GM21390 (cell line): ENCODE data around the gene CLIP4.

Experiments used
- ATAC-seq: cut with Tn5 transposase; IDR thresholded peaks from one replicate; pipeline ENCODE4 v1.9.1; 2021; ENCODE audit not compliant: unreplicated experiment

Gene CLIP4

DNA sequence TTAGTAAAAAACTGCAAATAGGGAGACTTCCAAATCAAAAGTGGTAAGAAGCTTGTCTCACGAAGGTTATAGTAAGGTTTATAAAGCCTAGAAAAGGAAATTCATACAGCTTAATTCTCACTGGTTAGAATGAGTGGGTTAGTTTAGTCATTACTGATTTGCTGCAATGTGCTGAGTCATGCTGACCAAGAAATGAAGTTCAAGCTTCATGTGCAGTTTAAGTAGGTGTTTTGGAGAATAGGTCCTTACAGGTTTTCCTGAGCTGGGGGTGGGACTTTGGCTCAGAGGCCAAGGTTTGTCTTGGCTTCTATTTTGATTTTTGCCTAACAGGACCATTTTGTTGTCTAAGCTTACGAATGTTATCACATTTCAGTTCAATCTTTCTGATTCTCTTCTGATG, 15.1 kb downstream of the CLIP4 start:
- ATAC-seq, result peak; percentile 81

DNA sequence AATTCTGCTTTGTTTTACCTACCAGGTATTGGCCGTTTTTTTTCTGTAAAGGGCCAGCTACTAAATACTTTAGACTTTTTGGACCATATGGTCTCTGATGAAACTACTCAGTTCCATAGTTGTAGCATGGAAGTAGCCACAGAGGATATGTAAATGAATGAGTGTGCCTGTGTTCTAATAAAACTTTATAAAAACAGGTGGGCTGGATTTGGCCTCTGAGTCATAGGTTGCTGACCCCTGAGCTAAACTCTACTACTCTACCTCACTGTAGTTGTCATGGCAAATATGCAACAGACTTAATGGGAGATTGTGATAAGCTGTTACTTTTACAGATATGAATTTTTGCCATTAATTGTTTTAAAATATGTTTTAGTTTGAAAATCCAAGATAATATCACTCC, 19.7 kb downstream of the CLIP4 start:
- ATAC-seq, result no peak

DNA sequence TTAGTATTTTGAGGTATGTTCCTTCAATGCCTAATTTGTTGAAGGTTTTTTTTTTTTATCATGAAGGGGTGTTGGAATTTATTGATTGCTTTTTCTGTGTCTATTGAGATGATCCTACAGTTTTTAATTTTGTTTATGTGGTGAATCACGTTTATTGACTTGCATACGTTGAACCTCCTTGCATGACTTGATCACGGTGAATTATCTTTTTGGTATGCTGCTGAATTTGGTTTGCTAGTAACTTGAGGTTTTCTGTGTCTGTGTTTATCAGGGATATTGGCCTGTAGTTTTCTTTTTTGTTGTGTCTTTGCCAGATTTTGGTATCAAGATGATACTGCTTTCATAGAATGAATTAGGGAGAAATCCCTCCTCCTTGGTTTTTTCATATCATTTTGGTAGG, 23.9 kb downstream of the CLIP4 start:
- no peak for ATAC-seq

DNA sequence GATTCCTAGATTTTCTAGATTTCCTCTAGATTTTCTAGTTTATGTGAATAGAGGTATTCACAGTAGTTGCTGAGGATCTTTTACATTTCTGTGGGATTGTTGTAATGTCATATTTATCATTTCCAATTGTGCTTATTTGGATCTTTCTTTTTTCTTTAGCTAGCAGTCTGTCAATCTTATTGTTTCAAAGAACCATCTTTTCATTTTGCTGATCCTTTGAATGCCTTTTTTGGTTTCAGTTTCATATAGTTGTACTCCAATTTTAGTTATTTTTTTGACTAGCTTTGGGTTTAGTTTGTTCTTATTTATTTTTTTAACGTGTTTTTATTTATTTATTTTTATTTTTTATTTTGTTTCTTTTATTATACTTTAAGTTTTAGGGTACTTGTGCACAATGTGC, 24.5 kb downstream of the CLIP4 start:
- ATAC-seq, result no peak

DNA sequence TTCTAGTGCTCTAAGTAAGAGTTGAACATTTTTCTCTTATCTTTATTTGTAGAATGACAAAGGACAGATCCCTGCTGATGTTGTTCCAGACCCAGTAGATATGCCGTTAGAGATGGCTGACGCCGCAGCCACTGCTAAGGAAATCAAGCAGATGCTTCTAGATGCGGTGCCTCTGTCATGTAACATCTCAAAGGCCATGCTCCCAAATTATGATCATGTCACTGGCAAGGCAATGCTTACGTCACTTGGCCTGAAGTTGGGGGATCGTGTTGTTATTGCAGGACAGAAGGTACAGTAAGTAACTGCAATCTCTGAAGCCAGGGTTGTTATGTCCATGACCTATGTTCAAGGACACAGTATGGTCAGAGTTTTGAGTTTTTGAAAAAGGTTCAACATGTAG, 28.4 kb downstream of the CLIP4 start:
- ATAC-seq, result no peak

DNA sequence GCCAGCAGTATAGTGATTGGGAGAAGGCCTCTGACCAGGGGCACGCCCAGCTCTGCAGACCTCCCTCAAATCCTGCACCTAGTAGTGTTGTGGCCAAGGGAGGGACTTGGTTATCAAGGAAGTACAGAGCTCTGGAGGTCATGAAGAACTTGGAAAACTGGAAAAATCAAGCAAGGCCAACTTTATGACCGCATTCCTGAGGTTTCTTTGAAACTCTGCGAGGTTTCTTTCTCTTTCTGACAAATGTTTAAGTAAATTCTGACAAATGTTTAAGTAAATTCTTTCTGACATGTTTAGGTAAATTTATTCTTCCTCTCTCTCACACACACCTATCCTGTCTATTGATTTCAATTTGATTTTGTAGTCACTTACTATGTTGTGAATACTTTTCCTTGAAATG, 31.0 kb downstream of the CLIP4 start:
- no peak for ATAC-seq

DNA sequence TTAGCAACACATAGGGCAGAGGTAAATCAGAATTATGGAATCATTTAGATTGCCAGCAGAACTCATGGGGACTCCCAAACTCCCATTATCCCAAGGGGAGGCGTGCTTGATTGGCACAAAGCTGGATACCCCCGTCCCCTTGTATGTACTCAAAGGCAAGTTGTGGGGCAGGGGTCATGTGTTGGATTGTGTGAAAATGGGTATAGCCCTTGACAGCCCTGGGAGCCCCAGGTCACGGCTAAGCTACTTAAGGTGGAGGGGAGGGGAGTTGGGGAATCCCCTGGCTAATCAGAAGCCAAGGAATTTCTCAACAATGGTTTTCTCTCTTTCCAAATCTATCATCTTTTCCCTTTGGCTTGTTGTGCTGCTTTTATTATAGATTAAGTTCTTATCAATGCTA, 32.7 kb downstream of the CLIP4 start:
- no peak for ATAC-seq

DNA sequence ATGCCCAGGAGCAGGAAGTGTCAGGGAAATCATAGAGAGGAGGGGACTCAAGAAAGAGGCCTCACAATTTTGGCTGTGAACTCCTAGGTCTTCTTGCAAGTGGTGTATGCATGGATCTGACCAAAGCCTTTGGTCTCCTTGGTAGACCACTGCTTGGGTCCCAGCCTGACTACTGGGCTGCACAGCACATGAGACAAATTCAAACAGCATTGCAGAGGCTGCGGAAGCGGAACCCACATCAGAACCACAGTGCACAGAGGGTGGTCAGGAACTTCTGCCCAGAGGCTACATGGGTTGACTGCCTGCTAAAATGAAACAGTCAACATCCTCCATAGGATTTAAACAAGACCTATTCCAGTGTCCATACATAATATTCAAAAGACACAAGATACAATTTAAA, 39.4 kb downstream of the CLIP4 start:
- no peak for ATAC-seq

DNA sequence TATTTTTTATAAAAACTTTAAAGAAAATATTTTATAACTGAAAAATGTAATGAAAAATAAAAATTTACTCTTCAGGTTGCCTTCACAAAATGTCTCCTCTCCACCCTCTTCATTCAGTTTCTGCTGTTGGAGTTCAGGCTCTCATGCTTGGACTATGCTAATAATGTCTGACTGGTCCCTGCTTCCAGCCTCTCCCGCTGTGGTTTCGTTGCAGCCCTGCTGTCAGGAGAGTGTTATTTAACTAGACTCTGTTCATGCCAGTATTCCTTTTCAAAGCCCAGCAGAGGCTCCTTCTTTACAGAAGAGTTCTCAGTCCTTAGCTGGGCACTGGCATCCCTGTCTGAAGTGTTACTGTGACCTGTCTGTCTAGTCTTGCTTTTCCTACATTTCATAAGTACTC, 40.4 kb downstream of the CLIP4 start:
- ATAC-seq, result no peak

DNA sequence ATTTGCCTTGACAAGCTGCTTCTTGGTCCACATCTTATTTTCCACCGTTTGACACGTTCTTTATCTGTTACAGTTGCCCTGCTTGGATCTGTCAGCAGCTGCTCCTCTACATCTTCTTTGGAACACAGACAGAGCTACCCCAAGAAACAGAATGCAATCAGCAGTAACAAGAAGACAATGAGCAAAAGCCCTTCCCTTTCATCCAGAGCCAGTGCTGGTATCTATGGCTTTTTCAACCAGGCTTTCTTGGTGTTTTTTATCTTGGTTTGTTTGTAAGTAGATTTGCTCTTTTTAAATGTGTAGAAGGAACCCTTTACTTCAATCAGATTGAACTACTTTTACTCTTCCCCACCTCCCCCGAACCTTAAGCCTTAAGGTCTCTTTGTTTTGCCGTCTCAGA, 41.9 kb downstream of the CLIP4 start:
- no peak for ATAC-seq

DNA sequence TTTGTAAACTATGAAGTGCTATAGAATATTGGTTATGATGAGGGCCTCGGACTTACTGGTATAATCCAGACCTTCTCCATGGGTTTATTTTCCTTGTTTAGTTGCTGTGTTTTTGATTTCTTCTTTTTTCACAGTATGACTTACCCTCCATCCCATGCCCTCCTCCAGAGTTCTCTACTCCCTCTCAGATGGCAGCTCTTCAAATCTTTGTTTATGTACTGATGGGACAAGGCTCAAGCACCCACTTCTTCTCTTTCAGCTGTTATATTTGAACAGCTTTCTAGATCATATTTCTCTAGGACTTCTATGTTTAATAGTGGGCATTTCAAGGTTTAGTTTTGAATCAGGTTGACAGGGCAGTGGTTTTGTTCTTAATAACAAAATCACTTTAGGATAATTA, 43.9 kb downstream of the CLIP4 start:
- no peak for ATAC-seq

DNA sequence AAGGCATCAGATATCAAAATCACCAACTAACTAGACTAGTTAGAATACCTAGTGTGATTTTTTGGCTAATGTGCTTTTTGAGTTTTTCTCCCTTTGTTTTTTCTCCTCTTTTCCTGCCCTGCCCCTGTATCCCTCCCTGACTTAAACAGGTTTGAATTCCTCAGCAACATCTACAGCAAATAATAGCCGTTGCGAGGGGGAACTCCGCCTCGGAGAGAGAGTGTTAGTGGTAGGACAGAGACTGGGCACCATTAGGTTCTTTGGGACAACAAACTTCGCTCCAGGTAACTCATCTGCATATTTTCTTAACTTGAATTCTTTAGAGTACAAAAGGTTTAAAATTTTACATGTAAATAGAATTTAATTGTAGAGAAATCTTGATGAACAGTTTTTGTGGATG, 45.0 kb downstream of the CLIP4 start:
- no peak for ATAC-seq

DNA sequence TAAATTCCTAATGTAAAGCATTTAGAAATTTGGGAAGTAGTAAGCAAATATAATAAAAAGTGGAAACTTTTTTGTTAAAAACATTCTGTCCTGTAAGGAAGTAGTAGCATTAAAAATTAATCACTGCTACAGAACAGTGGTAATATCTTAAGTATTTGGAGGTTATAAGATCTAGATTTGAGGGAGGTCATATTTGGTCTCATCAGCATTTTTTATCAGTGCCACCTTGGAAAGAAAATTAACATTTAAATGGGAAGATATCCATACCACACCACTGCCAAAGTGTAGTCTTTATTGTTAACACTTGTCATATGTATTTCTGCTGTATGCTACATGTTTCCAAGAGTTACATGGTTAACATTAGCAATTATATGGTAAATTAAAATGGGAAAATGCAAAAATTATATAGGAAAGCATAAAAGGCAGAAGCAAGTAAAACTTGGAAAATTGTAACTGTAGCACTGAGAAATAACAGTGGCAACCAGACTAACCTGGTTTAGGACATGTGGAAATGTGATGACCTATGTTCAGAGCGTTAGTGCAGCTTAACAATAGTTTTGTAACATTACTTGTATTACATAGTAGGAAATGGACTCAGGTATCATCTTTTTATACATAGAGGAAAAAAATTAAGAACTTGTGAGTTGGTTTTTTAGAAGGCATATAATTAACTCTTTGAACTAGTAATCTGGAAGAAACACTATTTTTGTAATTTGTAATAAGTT, 47.2 kb downstream of the CLIP4 start:
- ATAC-seq, result no peak

DNA sequence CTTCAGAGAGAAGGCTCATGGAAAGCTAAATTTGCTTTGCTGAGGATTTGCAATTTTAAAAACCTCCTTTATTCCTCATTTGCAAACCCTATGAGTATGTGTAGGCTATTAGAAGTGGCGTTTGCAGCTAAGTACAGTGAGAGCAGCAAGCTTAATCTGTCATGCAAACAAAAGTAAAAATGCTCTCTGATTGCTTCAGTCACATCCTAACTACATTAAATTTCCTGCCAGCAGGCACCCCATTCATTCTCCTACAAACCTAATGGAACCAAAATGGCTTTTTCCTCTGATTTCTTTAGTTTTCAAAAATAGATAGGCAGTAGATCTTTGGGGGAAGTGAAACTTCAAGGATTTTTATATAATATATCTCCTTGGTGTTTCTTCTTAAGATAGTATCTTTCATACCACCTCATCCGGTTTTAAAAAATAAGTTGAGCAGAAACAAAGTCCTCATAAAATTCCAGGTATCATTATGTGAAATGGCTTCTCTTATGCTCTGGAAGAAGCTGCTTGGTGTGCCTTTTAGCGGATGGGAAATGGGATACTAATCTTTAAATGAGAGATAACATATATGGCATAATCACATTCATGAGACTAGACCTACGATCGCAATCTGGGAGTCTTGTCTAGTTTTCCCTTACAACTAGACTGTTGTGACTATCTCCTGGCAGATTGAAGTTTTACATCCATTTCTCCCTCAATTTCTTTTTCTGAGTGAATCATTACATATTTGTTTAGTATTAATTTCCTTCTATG, 49.1 kb downstream of the CLIP4 start:
- ATAC-seq, result no peak

DNA sequence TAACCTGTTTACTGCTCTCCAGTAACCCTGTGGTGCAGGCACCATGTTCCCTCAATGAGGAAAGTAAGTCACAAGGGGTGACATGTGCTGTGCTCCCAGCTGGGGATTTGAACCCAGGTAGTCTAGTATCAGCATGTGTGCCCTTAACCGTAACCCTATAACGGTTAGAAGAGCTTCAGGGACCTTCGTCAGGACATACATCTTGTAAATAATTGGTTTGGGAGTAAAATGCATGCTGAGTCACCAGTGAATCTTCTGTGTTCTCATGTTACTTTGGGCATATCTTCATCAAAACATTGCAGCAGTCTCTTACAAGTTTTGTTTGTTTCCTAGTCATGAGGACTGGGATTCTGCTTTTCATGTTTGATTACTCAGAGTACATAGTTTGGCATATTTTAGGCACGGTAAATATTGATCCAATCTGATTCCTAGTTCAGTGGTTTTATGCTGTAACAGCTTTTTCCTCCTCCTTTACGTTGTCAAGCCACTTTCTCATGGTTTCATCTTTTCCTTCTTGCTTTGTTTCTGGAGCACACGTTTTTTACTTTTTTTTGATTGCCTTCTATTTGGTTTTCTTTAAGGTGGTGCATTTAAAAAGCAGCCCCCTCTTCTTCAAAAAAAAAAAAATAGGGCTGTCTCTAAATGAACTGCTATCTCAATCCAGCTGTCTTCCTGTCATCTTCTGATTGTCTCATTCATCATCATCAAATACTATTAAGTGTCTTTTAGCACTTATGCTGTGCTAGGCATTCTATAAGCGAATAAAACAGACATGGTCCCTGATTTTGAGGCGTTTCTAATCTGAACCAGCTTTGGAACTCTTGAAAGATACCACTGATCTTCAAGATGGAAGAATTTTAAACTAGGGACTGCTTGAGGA, 50.4 kb downstream of the CLIP4 start:
- no peak for ATAC-seq

DNA sequence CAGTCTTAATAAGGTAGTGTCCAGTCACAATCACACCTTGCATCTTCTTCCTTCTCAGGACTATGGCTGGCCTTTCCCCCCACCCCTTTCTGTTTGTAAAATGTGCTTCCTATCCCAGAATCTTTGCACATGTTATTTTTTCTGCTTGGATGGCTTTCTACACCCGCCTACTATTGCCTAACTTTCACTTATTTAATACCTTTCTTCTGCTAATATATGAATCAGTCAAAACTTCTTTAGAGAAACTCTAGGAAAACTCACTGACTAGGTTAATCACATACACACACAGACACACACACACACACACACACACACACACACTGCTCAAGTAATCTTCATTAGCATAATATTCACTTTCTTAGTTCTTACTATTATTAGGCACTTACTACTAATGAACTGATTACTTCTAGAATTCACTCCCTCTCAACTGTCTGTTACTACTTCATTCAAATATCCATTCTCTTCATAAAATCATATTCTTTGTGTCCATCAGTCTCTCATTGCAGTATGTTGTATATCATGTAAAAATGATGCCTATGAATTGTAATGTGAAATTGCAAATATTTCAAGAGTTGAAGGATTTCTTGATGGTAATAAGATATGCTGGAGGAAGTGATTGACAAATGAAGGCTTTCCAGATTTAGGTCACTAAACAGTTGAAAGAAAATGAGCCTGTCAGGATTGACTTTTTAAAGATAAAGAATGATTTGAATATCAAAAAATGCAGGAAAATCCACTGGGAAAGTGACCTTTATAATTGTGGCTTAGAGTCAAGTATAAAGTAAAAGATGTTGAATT, 51.2 kb downstream of the CLIP4 start:
- ATAC-seq, result no peak

DNA sequence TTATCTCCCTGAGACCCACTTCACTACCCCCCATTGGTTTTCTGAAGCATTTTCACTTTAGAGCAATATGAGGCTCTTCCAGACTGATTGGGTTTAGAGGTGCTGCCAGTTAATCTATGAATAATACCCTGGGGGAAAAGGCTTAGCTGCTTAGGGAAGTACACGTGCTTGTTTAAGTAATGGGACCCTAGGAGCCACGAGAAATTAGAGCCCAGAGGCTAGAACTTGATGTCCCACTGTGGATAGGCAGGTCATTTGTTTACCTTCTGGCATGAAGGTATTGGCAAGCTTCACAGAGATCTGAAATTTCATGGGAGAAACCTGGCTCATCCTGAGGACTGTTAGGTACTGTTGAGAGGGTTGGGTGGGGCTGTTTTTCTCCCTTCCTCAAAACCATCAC, 59.7 kb downstream of the CLIP4 start:
- ATAC-seq, result no peak

DNA sequence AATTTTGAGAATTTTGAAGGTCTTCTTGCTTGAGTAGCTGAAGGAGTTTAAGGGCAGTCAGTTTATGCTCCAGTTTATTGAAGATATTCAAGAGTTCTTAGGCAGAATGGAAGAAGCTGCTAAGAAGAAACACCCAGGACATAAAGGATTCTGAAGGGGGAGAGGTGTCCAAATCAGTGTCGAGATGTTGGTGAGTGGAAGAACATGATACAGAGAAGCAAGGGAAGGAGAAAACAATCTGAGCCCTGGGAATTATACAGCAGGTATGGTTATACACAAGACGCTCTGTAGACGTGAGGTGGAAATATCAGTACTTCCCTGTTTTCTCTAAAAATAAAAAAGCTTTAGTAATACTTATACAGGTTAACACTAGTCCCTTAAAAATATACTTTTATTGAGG, 60.1 kb downstream of the CLIP4 start:
- no peak for ATAC-seq

DNA sequence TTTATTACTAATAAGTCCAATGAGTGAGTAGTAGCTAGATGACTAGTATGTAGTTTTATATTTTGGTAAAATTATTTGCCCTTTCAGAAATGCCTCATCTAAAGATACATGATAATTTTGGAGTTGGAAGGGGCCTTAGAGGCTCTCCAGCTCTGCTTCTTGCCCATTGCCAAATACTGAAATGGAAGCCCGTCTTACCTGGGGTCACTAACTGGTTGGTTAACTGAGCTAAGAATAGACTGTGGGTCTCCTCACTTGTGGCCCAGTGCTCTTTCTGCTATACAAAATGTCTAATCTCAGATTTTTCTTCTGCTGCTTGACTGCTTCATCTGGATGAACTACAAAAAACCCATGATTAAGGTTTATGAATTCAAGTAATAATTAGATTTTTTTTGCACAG, 67.1 kb downstream of the CLIP4 start:
- no peak for ATAC-seq

DNA sequence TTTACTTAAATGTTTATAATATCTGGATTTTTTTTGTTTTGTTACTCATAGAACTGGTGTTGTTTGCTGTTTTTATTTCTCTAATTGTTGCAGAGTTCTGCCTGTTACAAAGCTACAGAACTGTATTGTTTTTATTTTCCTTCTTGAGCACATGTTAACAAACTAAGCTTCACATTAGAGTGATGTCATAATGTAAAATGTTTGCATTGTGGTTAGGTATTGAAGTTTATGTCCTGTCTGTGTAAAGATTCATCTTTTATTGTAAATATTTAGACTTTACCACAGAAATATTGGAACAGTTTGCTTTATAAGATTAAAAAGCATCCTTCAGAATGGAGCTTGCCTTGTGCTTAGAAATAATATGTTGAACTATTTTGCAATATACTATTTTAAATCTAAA, 67.7 kb downstream of the CLIP4 start:
- no peak for ATAC-seq

DNA sequence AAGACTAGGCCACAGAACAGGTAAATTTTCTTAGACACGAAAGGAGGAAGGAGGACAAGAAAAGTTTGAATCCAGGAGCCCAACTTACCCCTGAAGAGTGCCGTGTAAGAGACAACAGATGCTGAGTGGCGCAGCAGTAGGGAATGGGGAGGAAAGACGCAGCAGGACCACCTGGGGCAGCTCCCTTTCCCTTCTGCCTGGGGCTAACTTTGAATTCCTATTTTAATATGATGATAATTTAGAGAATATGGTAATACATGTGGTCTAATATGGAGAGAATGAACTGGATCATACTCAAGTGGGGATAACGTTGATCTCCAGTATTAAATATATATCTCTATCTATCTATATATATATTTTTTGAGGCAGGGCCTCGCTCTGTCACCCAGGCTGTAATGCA, 69.3 kb downstream of the CLIP4 start:
- no peak for ATAC-seq
